HG03060 (cell line): Measurements from ENCODE around the gene ANKRD1.

Experiments
- ATAC-seq: cut with Tn5 transposase; IDR thresholded peaks from one replicate; pipeline ENCODE4 v1.9.1; 2021; ENCODE audit warnings: low read depth, moderate number of reproducible peaks; ENCODE audit not compliant: unreplicated experiment

The ANKRD1 gene

GRCh38 chr10:90936276-90936659, 15.4 kb upstream of the ANKRD1 start:
- no peak for ATAC-seq

- no peak for ATAC-seq
These were observed 14.8 kb upstream of the ANKRD1 start for GRCh38 chr10:90935581-90936275.

- no peak for ATAC-seq
These were observed 10.3 kb upstream of the ANKRD1 start for GRCh38 chr10:90930971-90931871.

- ATAC-seq, result no peak
These were observed 9.4 kb upstream of the ANKRD1 start for GRCh38 chr10:90930070-90930837.

- ATAC-seq, result no peak
These were observed 8.3 kb upstream of the ANKRD1 start for GRCh38 chr10:90929179-90929578.

- ATAC-seq, result no peak
These were observed 6.4 kb upstream of the ANKRD1 start for GRCh38 chr10:90927293-90927692.

GRCh38 chr10:90925079-90926029, 4.5 kb upstream of the ANKRD1 start:
- no peak for ATAC-seq

- ATAC-seq, result no peak
These were observed 3.7 kb upstream of the ANKRD1 start for GRCh38 chr10:90924552-90924951.

- no peak for ATAC-seq
These were observed 2.3 kb upstream of the ANKRD1 start for GRCh38 chr10:90923111-90923731.

- no peak for ATAC-seq
These were observed 1.0 kb upstream of the ANKRD1 start for GRCh38 chr10:90921906-90922305.

- no peak for ATAC-seq
These were observed 958 bp downstream of the ANKRD1 start for GRCh38 chr10:90919683-90920574.

GRCh38 chr10:90917968-90918318, 2.9 kb downstream of the ANKRD1 start:
- ATAC-seq, result no peak

- no peak for ATAC-seq
These were observed 3.5 kb downstream of the ANKRD1 start for GRCh38 chr10:90917238-90917967.

GRCh38 chr10:90916392-90917237, 4.3 kb downstream of the ANKRD1 start:
- no peak for ATAC-seq

- no peak for ATAC-seq
These were observed 5.2 kb downstream of the ANKRD1 start for GRCh38 chr10:90915766-90916075.

GRCh38 chr10:90914992-90915765, 5.7 kb downstream of the ANKRD1 start:
- no peak for ATAC-seq
